Retinal pigment epithelial cell (primary cell): ENCODE results near the gene CGN.

ENCODE experiments used
- DNase-seq: peaks from one replicate; pipeline ENCODE4 v3.0.0-alpha.2; 2010; ENCODE audit warnings: low read depth
- H3K4me3 ChIP-seq: 2 replicates; pipeline ENCODE4 v1.5.1; 2011; ENCODE audit warnings: mild to moderate bottlenecking, low read length, control low read depth, moderate library complexity
- TF ChIP-seq, protein P1 (sequence below): conservative IDR thresholded peaks from 2 replicates; pipeline ENCODE4 v1.5.1; 2011; ENCODE audit warnings: low read depth, low read length, control low read depth, inconsistent platforms

The CGN gene, protein sequence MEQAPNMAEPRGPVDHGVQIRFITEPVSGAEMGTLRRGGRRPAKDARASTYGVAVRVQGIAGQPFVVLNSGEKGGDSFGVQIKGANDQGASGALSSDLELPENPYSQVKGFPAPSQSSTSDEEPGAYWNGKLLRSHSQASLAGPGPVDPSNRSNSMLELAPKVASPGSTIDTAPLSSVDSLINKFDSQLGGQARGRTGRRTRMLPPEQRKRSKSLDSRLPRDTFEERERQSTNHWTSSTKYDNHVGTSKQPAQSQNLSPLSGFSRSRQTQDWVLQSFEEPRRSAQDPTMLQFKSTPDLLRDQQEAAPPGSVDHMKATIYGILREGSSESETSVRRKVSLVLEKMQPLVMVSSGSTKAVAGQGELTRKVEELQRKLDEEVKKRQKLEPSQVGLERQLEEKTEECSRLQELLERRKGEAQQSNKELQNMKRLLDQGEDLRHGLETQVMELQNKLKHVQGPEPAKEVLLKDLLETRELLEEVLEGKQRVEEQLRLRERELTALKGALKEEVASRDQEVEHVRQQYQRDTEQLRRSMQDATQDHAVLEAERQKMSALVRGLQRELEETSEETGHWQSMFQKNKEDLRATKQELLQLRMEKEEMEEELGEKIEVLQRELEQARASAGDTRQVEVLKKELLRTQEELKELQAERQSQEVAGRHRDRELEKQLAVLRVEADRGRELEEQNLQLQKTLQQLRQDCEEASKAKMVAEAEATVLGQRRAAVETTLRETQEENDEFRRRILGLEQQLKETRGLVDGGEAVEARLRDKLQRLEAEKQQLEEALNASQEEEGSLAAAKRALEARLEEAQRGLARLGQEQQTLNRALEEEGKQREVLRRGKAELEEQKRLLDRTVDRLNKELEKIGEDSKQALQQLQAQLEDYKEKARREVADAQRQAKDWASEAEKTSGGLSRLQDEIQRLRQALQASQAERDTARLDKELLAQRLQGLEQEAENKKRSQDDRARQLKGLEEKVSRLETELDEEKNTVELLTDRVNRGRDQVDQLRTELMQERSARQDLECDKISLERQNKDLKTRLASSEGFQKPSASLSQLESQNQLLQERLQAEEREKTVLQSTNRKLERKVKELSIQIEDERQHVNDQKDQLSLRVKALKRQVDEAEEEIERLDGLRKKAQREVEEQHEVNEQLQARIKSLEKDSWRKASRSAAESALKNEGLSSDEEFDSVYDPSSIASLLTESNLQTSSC

DNA sequence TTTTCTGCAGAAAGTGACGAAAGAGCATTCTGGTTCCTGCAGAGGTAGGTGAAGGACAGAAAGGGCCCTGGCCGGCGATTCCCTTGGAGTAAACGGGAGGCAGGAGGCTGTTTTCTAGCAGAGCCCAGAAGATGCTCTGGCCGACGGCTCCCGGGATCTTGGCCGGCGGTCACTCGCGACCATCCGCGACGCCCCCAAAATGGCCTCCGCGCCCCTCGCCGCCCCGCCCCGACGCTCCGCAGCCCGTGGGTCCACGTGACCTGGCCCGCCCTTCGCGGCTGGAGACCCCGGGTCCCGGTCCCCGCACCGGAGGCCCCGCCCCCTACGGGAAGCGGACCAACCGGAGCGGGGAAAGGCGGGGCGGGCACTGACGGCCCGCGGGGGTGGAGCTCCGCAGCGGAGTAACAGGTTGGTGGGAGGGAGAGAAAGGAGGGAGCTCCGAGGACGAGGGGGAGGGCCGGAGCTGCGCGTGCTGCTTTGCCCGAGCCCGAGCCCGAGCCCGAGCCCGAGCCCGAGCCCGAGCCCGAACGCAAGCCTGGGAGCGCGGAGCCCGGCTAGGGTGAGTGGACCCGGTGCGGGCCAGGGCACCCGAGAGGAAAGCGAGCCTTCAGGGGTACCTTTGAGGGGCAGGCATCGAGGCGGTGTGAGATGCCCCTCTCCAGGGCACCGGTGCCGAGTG lies at the start of gene CGN:
Gene CGN, plus strand, starts transcription at position 431 of the 679 bp plus-strand sequence. CDS start 7,133 bp downstream, outside the sequence.
- H3K4me3 ChIP-seq: peak within 1 kb of the TSS; percentile 68
- peak; percentile 77 for DNase-seq
- TF ChIP-seq, protein P1, sequence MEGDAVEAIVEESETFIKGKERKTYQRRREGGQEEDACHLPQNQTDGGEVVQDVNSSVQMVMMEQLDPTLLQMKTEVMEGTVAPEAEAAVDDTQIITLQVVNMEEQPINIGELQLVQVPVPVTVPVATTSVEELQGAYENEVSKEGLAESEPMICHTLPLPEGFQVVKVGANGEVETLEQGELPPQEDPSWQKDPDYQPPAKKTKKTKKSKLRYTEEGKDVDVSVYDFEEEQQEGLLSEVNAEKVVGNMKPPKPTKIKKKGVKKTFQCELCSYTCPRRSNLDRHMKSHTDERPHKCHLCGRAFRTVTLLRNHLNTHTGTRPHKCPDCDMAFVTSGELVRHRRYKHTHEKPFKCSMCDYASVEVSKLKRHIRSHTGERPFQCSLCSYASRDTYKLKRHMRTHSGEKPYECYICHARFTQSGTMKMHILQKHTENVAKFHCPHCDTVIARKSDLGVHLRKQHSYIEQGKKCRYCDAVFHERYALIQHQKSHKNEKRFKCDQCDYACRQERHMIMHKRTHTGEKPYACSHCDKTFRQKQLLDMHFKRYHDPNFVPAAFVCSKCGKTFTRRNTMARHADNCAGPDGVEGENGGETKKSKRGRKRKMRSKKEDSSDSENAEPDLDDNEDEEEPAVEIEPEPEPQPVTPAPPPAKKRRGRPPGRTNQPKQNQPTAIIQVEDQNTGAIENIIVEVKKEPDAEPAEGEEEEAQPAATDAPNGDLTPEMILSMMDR: no peak

DNA sequence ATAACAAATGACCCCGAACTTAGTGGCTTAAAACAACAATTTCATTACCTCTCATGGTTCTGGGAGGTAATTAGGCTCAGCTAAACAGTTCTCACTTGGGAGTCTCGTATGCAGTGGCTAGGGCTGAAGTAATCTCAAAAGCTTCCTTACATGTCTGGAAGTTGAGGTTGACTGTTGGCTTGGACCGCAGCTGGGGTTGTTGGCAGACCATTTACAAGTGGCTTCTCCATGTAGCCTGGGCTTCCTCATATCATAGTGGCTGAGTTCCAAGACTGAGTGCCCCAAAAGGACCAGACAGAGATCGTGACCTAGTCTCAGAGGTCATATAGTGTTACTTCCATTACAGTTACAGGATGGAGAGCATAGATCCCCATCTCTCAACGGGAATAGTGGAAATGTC lies 49.5 kb upstream of the CGN start:
- no peak for DNase-seq
- TF ChIP-seq, protein P1: no peak
- no peak overlapping the region for H3K4me3 ChIP-seq

GRCh38 chr1:151465026-151465425 lies 46.2 kb upstream of the CGN start:
- no peak overlapping the region for H3K4me3 ChIP-seq
- TF ChIP-seq, protein P1: no peak
- no peak for DNase-seq

GRCh38 chr1:151472856-151473731 lies 38.1 kb upstream of the CGN start:
- DNase-seq: no peak
- TF ChIP-seq, protein P1: no peak
- H3K4me3 ChIP-seq: peak overlapping the region; percentile 21

GRCh38 chr1:151474745-151475144 lies 36.4 kb upstream of the CGN start:
- TF ChIP-seq, protein P1: no peak
- peak; percentile 96 for DNase-seq
- no peak overlapping the region for H3K4me3 ChIP-seq
